GM13977 (cell line): Measurements from ENCODE around the gene FOXO1.

Experiments used
- DNase-seq: peaks from one replicate; pipeline ENCODE4 v3.0.0; 2012; ENCODE audit warnings: low spot score
- in situ Hi-C: fragments of 300-500 bp; cut with MboI; formaldehyde crosslinking; loops from one replicate; pipeline ENCODE4 v1.12.0; 2022; ENCODE audit warnings: low sequenced_read_pairs, low pct_unique_long_range_greater_than_20kb, mixed read lengths, inconsistent platforms; ENCODE audit not compliant: unreplicated experiment
- TF ChIP-seq, protein P1 (sequence below): IDR thresholded peaks from 2 replicates; pipeline ENCODE4 v1.5.1; 2012; ENCODE audit warnings: mild to moderate bottlenecking, control low read depth; ENCODE audit not compliant: insufficient read depth; ENCODE audit errors: extremely low read depth, missing control alignments

FOXO1 gene

DNA sequence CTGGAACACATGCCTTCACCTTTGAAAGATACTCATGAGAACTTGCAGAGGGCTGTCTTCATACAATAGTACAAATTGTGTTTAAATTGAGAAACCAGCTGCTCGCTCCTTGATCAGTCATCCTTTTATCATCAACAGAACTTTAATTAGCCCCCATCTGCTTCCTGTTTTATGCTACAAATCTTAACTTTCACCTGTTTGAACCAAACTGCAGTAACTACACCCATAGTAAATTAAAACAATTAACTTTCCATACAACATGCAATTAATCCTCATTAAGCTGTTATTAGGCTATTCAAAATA, 85.2 kb downstream of the FOXO1 start:
- in situ Hi-C loops = no loop called here
- no peak for DNase-seq
- TF ChIP-seq, protein P1, sequence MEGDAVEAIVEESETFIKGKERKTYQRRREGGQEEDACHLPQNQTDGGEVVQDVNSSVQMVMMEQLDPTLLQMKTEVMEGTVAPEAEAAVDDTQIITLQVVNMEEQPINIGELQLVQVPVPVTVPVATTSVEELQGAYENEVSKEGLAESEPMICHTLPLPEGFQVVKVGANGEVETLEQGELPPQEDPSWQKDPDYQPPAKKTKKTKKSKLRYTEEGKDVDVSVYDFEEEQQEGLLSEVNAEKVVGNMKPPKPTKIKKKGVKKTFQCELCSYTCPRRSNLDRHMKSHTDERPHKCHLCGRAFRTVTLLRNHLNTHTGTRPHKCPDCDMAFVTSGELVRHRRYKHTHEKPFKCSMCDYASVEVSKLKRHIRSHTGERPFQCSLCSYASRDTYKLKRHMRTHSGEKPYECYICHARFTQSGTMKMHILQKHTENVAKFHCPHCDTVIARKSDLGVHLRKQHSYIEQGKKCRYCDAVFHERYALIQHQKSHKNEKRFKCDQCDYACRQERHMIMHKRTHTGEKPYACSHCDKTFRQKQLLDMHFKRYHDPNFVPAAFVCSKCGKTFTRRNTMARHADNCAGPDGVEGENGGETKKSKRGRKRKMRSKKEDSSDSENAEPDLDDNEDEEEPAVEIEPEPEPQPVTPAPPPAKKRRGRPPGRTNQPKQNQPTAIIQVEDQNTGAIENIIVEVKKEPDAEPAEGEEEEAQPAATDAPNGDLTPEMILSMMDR = no peak

DNA sequence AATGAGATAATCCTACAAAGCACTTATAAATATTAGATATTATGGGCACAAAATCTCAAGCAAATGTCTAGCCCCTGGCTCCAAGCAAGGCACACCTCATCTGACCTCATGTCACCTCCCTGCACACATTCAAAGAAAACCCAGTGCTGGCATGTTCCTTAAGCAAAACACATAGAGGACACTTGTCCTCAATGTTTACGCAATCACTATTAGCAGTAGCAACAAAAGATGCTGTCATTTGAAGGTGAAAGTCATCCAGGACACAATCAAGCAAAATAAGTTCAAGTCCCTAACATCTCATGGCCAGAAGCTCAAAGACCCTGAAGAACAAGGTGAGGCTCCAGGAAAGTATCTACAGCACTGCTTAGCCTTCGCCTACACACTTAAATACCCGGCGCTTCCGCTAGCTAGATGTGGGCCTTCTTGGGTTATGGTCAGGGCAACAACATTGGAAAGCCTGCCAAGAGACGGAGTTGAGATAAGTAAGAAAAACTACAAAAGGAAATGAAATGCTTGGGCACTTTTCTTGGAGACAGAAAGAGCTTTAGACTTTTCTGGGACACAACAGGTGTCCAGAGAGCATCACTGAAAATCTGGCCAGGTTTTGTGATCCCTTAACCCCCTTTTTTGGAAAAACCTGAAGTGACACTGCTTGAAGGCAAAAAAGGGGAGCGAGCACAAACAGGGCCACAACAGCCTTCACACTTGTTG, 85.7 kb downstream of the FOXO1 start:
- in situ Hi-C loops = no loop called here
- TF ChIP-seq, protein P1 = no peak

DNA sequence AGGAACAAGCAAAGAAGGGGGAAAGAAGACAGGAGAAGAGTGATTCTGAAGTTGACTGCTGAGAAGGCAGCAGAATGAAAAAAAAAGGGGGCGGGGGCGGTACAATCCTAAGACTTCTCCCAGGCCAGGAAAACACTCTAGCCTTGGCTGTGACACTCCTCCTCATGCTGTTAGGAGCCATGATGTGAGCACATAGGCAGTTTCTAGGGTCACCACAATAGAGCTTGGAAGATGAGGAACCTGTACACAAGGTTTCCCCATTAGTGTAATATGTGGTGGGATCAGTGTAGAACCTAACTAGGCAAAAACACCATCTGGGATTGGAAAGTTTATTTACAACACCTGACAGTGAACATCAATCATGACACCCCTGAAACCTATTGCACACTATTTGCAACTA, 86.9 kb downstream of the FOXO1 start:
- TF ChIP-seq, protein P1 = no peak
- in situ Hi-C loops = no loop called here
- no peak for DNase-seq

More for the DNA sequence above, 85.7 kb downstream of the FOXO1 start:
- DNase-seq = no peak

DNA sequence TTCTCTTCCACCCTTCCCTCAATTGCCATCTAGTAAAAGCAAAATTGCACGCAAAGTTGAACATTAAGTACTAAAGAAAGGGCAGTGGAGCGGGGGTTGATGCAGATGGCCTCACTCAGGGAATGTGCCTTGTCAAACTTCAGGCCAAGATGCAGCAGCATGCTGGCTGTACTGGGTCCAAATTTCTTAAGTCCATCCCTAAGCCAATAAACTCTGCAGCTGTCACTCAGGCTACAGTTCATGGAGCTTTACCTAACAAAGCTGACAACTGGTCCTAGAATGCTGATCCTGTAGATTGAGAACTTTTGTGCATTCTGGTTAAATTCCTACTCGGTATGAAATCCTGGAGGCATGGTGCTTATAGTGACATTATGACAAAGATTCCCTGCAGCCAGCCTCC, 88.4 kb downstream of the FOXO1 start:
- no peak for DNase-seq
- in situ Hi-C loops = no loop called here
- TF ChIP-seq, protein P1 = no peak

DNA sequence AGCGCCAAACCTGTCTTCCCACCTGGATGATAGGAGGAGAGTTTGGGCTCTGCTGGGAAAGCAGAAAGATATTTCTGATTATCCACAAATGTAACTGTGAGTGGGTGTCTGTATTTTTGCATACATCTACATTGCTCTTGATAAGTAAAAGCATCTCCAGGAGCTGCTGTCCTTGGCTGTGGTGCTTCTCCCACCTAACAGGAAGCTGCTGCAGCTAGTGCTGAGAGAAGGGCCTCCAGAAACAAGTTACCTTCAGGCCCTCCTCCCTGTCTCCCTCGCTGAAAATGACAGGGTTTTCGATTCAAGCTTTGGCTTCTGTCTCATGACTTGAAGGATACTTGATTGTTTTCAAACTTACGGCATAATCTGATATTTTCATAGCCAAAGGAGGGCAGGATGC, 90.1 kb downstream of the FOXO1 start:
- no peak for DNase-seq
- in situ Hi-C loops = no loop called here
- TF ChIP-seq, protein P1 = no peak

DNA sequence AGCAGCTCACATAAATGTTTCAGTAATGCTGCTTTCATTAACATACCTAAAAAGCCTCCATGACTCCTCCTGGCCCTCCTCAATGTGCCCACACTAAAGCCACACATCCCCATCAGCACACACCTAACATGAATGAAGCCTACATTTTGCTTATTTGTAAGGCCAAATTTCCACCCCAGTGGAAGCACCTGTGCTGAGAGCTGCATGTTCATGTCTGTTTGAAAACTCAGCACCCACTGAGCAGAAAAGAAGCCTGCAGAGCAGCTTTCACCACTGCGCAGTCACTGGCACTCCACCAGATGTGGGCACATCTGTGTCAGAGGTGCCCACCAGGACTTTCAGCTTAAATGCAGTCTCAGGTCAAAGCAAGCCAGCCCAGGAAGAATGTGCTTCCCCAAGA, 93.5 kb downstream of the FOXO1 start:
- TF ChIP-seq, protein P1 = no peak
- in situ Hi-C loops = no loop called here
- no peak for DNase-seq
